IPS-20b (cell line): ENCODE data around the gene INKA2.
"Not testable (repeated sequence)": the region's sequence is repeated elsewhere in the genome, so short reads cannot be mapped to it uniquely, and the experiment has no call there.

Experiments
- H3K27ac ChIP-seq: one replicate; pipeline ENCODE4 v1.5.1; 2013; ENCODE audit warnings: low read length
- H3K27me3 ChIP-seq: 2 replicates; pipeline ENCODE4 v1.6.1; 2013; ENCODE audit warnings: mild to moderate bottlenecking, low read length, inconsistent platforms; ENCODE audit not compliant: insufficient read depth
- H3K36me3 ChIP-seq: 2 replicates; pipeline ENCODE4 v1.6.1; 2013; ENCODE audit warnings: low read depth, mild to moderate bottlenecking, inconsistent platforms, low read length, moderate library complexity; ENCODE audit not compliant: insufficient read depth
- H3K4me1 ChIP-seq: 2 replicates; pipeline ENCODE4 v1.6.1; 2013; ENCODE audit warnings: mild to moderate bottlenecking, control low read depth, inconsistent platforms, low read length, moderate library complexity; ENCODE audit not compliant: insufficient read depth
- H3K4me3 ChIP-seq: 2 replicates; pipeline ENCODE4 v1.5.1; 2013; ENCODE audit warnings: mild to moderate bottlenecking, low read length, inconsistent platforms
- H3K9ac ChIP-seq: 2 replicates; pipeline ENCODE4 v1.6.1; 2013; ENCODE audit warnings: low read depth, mild to moderate bottlenecking, inconsistent platforms, low read length, moderate library complexity
- H3K9me3 ChIP-seq: 2 replicates; pipeline ENCODE4 v1.6.1; 2013; ENCODE audit warnings: mild to moderate bottlenecking, low read depth, low read length, inconsistent platforms; ENCODE audit not compliant: insufficient read depth

INKA2 gene

DNA sequence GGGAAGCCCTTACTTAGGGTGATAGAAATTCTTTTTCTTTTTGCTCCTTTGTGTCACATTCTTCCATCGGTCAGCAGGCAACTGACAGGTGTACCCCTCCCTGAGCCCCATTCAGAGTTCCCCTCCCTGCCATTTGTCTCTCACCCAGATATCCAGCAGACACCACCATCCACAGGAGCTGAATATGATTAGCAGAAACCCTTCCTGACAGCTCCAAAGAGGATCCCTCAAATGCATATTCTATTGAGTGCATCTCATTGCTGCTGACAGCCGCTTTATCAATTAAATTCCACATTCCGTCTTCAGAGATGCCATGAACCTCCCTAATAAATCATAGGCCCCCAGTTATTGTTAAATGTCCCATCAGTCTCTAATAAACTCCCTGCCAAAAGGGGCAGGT lies 10.4 kb upstream of the INKA2 start:
- Histone ChIP-seq H3K9me3 (no peaks in the 10 kb centered on the region), H3K4me3 (no peak overlapping the region), H3K27ac (no peak overlapping the region), H3K36me3 (no peaks in the 10 kb centered on the region), H3K27me3 (no peaks in the 10 kb centered on the region), H3K4me1 (peaks cover 7% of the 10 kb centered on the region; the same call in 1 of the 2 replicates), H3K9ac (no peak overlapping the region)

DNA sequence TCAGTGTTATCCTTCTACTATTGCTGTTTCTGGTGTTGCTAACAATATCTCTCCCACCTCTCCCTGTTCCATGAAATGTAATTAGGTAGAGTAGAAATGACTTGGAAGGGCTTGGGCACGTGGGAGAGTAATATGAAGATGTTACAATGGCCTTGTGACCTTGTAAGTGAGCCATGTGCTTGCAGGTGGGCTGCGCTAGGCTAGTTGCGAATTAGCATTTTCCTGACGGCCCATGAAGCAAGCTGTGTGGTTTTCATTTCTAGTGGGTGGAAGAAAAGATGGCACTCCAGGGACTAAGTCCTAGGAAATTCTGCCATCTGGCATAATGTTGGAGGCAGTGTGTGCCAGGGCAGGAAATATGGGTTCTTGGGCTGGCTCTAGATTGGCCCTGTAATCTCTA lies 8.8 kb upstream of the INKA2 start:
- Histone ChIP-seq H3K9ac (no peak overlapping the region), H3K27ac (no peak overlapping the region), H3K36me3 (no peaks in the 10 kb centered on the region)

DNA sequence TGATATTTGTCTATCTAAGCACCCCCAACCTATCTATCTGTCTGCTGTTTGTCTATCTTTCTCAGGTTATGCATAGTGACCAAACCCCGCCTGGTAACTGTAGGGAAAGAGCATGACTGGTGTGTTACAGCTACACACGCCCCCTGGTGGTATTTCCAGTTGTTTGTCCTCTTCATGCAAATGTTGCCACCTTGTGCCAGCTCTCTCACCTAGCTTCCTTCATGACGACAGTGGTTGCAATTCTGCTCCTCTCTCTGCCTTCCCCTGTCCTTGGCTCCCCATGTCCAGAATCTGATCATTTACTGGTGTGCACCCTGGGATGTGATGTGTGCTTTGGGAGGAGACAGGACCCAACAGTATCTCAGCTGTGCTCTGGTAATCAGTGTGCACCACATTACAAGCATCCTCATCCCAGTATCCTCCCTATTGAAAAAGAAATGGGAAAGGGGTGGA lies 8.1 kb upstream of the INKA2 start:
- no peak overlapping the region for H3K4me3 ChIP-seq

More for the DNA sequence above, 8.8 kb upstream of the INKA2 start:
- peaks cover 9% of the 10 kb centered on the region; the same call in 1 of the 2 replicates for H3K27me3 ChIP-seq
- H3K4me1 ChIP-seq, result 0 out of 2 replicates have a peak, but pooled peaks cover 5% of the 10 kb centered on the region
- H3K4me3 ChIP-seq, result no peak overlapping the region
- no peaks in the 10 kb centered on the region for H3K9me3 ChIP-seq

DNA sequence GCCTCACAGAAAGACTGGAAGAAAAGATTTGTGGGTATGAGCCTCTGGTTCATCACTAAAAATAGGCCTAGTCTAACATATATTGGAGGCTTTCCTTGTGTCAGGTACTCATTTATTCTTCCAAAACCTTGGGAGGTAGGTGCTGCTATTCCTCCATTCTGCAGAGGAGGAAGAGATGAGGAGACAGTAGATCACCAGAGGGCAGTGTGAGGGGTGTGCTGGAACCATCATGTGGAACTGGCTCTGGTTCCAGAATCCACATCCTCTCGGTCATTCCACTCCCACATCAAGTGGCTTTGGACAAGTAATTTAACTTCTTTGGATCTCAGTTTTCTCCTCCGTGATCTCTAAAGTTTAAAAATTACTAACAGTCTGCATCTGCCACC lies 7.4 kb upstream of the INKA2 start:
- H3K27me3 ChIP-seq, result peaks cover 22% of the 10 kb centered on the region
- H3K9ac ChIP-seq, result no peak overlapping the region
- no peaks in the 10 kb centered on the region for H3K9me3 ChIP-seq
- no peak overlapping the region for H3K4me3 ChIP-seq
- 0 out of 2 replicates have a peak, but pooled peaks cover 5% of the 10 kb centered on the region for H3K4me1 ChIP-seq
- H3K27ac ChIP-seq, result no peak overlapping the region
- H3K36me3 ChIP-seq, result no peaks in the 10 kb centered on the region

More for the DNA sequence above, 8.1 kb upstream of the INKA2 start:
- H3K27me3 ChIP-seq, result peaks cover 15% of the 10 kb centered on the region
- no peaks in the 10 kb centered on the region for H3K9me3 ChIP-seq
- no peak overlapping the region for H3K27ac ChIP-seq
- H3K9ac ChIP-seq, result no peak overlapping the region
- 0 out of 2 replicates have a peak, but pooled peaks cover 5% of the 10 kb centered on the region for H3K4me1 ChIP-seq
- H3K36me3 ChIP-seq, result no peaks in the 10 kb centered on the region

DNA sequence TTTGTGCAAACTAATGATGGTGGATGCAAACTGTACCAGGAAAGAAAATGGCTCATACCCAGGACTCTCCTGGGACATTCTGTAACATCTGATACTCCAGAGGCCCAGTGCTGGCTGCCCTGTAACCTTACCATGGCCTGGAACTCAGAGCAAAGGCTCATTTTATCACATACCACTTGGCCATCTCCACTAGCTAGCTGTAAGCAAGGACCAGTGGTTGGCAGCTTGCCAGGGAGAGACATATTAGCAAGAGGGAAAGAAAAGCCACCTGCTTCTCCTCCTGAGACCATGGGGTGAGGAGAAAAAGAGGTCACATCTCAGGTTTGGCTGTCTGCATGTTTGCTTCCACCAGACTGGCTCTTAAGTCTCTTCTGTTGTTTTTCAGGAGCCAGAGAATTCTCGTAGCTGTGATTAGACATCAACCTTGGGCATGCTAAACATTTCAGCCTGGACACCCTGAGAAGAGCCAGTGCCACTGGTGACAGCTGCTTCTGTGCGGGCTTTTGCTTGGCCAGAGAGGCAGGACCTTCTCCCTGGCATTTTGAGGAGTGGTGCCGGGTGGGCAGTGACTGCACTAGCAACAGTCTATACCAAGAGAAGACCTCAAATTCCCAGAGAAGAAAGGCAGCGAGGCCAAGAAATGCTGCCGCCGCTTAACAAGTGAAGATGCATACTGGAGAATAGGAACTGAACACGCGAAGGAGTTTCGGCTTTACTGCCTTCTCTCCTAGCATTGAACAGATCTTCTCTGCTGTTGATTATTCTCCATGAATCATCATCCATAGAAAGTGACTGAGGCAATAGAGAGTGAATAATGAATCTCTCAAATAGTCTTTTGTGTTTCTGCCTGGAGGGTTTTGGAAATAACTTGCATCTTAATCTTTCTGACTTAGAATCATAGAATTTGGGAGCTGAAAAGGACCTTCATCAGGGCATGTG lies 6.7 kb upstream of the INKA2 start:
- Histone ChIP-seq H3K4me3 (no peak overlapping the region), H3K36me3 (no peaks in the 10 kb centered on the region), H3K27ac (no peak overlapping the region), H3K9me3 (no peaks in the 10 kb centered on the region), H3K27me3 (peaks cover 28% of the 10 kb centered on the region), H3K9ac (no peak overlapping the region), H3K4me1 (0 out of 2 replicates have a peak, but pooled peaks cover 5% of the 10 kb centered on the region)

DNA sequence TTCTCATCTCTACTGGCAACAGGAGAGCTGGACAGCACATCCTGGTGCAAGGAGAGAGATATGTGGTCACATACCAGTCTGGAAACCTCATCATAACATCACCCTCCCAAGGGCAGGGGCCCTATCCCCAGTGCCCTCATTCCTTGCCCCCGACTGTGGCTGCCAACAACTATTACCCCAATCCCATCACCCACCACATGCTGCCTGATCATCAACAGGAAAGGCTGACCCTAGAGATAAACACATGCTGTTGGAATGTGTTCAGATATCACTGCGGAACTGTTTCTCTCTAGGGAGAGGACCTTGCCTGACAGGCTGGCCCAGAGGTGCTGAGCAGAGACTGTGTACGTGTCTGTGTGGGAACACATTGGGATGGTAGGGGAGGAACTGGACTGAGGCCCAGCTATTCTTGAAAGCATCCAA lies 4.5 kb upstream of the INKA2 start:
- Histone ChIP-seq H3K9ac (no peak overlapping the region), H3K9me3 (no peaks in the 10 kb centered on the region), H3K36me3 (no peaks in the 10 kb centered on the region), H3K4me1 (no peaks in the 10 kb centered on the region), H3K27ac (no peak overlapping the region), H3K4me3 (no peak overlapping the region), H3K27me3 (peaks cover 36% of the 10 kb centered on the region)

DNA sequence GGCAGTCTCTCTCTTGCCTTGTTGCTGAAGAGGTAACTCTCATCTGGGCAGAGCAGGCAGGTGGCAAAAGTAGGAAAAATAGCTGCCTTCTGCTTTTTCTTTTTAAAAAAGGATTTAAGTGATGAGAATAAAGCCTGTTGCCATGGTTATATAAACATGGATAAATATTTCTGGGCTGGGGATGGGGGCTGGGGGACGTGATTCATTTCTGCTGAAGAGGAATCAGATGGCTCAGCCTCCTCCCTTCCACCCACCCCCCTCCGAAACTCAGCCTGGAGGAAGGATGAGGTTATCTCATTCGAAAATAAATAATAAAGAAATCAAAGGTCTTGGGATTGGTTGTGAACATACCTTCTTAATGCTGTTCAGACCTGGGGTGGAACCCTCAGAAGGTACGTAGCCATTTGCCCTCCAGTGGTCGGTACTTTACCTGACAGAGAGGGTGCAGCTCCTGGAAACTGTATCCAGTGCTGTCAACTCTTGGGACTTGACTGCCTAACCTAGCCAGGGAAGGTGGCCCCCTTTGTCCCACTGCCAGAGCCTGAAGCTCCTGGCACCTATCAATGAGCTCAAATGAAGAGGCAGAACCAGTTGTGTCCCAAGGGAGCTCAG lies 3.8 kb upstream of the INKA2 start:
- no peak overlapping the region for H3K9ac ChIP-seq
- H3K9me3 ChIP-seq, result no peaks in the 10 kb centered on the region
- H3K4me3 ChIP-seq, result no peak overlapping the region

DNA sequence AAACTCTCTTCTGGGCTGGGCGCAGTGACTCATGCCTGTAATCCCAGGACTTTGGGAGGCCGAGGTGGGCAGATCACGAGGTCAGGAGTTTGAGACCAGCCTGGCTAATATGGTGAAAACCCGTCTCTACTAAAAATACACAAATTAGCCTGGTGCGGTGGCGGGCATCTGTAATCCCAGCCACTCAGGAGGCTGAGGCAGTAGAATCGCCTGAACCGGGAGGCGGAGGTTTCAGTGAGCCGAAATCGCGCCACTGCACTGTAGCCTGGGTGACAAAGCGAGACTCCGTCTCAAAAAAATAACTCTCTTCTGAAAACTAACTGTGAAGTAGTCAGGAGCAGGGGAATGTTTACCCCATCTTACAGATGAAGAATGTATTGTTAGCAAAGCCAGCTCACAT lies 3.1 kb upstream of the INKA2 start:
- H3K36me3 ChIP-seq, H3K4me3 ChIP-seq, H3K9ac ChIP-seq, H3K9me3 ChIP-seq, H3K27ac ChIP-seq, H3K4me1 ChIP-seq: not testable (repeated sequence)
- H3K27me3 ChIP-seq, result peaks cover 45% of the 10 kb centered on the region

More for the DNA sequence above, 3.8 kb upstream of the INKA2 start:
- Histone ChIP-seq H3K27me3 (peaks cover 38% of the 10 kb centered on the region), H3K36me3 (no peaks in the 10 kb centered on the region), H3K4me1 (no peaks in the 10 kb centered on the region; the same call in 1 of the 2 replicates), H3K27ac (no peak overlapping the region)

DNA sequence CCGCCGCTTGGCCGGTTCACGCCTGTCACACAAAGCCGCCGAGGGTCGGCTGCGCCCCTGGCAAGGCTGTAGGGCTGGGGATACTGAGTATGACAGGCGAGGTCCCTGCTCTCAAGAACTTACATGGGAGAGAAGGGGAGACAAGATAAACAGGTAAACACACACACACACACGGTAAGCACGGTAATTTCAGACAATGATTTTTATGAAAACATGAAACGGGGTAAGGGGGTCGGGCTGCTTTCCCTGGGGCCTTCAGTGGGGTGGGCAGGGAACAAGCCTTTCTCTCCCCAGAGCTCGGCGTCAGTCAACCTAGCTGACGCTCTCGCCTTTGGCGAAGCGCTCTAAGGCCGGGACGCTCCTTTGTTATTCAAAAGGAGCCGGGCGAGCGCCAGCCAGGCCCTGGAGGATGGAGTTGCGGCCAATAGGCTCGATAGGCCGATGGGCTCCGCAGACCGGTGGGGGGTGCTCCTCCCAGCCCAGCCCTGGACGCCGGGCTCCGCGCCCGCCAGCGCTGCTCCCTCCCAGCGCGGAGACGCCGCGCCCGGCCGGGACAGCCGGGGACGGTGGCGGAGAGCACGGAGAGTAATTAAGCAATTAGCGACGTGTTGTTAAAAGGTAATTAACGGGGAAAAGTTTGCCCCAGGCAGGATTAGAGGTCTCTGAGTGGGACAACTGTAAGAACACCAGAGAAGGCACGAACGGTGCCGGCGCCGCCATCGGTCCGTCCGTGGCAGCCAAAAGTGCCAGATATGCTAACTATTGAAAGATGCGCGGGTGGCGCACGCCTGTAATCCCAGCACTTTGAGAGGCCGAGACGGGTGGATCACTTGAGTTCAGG lies 950 bp upstream of the INKA2 start:
- Histone ChIP-seq H3K4me1 (peaks cover 29% of the 10 kb centered on the region), H3K9ac (peak overlapping the region; percentile 65; the same call in 1 of the 2 replicates), H3K4me3 (peak overlapping the region; percentile 84), H3K27me3 (peaks cover 49% of the 10 kb centered on the region), H3K9me3 (no peaks in the 10 kb centered on the region), H3K27ac (no peak overlapping the region), H3K36me3 (no peaks in the 10 kb centered on the region)

DNA sequence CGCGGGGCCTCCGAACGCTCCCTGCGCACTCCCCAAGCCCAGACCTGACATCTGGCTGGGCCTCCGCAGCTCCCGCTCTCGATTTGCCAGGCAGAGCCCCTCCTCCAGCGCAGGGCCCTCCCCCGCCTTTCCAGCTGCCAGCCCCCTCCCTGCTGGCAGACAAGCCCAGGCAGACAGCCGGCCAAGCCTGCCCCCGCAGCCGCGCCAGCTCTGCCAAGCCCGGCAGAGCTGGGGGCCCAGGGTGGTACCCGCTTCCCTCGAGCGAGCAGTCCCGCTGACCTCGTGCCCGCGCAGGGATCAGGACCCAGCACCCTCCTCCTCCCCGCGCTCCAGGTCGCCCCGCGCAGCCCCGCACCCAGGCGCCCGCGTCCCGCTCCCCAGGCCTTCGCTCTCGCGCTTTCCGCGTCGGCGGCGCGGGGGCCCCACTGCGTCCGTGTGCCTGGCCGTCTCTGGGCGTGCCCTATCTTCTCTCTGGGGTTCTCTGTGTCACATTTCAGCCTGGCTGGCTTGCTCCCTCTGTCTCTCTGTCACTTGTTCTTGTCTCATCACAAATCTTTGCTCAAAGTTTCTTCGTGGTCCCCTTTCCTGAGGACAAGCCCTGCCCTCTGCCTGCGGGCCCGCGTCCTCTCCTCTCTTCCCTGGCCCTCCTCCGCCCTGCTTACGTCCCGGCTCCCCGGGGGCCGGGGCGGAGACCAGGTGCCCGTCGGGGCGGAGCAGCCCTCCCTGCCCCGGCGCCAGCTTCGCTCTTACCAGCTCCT lies 580 bp downstream of the INKA2 start:
- Histone ChIP-seq H3K36me3 (no peaks in the 10 kb centered on the region), H3K4me3 (peak overlapping the region; percentile 84), H3K4me1 (peaks cover 30% of the 10 kb centered on the region), H3K27ac (no peak overlapping the region), H3K9ac (peak overlapping the region; percentile 65; the same call in 1 of the 2 replicates), H3K27me3 (peaks cover 42% of the 10 kb centered on the region), H3K9me3 (no peaks in the 10 kb centered on the region)

DNA sequence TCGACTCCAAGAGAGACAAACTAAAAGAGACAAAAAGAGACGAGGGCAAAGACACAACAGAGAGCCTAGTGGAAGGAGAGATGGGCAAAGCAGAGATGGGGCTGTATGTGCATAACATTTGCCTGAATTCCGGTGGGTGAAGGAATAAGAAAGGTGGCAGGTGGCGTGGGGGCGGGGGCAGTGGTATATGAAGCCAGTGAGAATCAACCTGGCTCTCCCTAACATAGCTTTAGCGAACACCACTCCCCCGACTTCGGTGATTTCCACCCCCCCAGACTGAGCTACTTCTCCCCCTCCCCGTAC lies 1.1 kb downstream of the INKA2 start:
- peaks cover 30% of the 10 kb centered on the region for H3K4me1 ChIP-seq
- H3K27me3 ChIP-seq, result peaks cover 41% of the 10 kb centered on the region
- peak overlapping the region; percentile 65; the same call in 1 of the 2 replicates for H3K9ac ChIP-seq
- H3K36me3 ChIP-seq, result no peaks in the 10 kb centered on the region
- H3K27ac ChIP-seq, result no peak overlapping the region
- no peaks in the 10 kb centered on the region for H3K9me3 ChIP-seq
- H3K4me3 ChIP-seq, result peak overlapping the region; percentile 84
